Rectal smooth muscle tissue (tissue), 1 donor: Measurements from ENCODE around the gene FER.

ENCODE experiments used
- H3K27ac ChIP-seq: one replicate; pipeline ENCODE4 v1.7.0; 2013; ENCODE audit warnings: low read depth, low read length, inconsistent platforms
- H3K27me3 ChIP-seq: one replicate; pipeline ENCODE4 v1.7.0; 2013; ENCODE audit warnings: low read length; ENCODE audit not compliant: control insufficient read depth, insufficient read depth
- H3K36me3 ChIP-seq: one replicate; pipeline ENCODE4 v1.7.0; 2013; ENCODE audit warnings: low read length; ENCODE audit not compliant: control insufficient read depth, insufficient read depth
- H3K4me1 ChIP-seq: one replicate; pipeline ENCODE4 v1.7.0; 2013; ENCODE audit warnings: low read length; ENCODE audit not compliant: control insufficient read depth, insufficient read depth
- H3K4me3 ChIP-seq: one replicate; pipeline ENCODE4 v1.7.0; 2013; ENCODE audit warnings: low read length
- H3K9ac ChIP-seq: one replicate; pipeline ENCODE4 v1.7.0; 2013; ENCODE audit warnings: low read length

FER gene

DNA sequence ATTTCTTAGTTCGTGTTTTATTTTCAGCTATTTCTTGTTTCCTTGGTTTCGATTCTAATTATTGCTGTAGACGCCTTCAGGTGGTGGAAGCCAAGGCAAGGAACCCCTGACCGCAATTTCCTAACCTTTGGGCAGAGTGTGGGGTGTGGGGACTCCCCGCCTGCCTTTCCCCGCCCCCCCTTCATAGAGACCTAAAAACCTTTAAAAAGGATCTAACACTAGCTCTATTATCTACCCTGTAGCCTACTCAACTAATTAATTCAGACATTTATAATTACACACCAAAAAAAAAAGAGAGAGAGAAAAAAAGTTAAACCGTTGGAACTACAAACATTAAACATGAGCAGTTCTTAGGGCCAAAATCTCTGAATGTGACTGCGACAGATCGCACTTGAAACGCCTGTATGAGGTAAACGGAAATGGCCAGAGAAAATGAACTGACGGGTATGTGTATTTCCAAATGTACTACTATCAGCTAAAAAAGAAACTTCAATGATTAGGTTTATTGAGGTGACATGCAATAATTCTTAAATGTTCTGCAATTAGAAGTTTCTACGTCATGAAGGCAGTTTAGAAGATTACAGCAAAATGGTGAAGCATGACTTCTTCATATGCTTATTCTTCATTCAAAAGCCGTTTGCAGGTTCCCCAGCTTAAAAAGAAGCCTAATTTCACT lies 19.0 kb upstream of the FER start:
- Histone ChIP-seq H3K9ac (peak overlapping the region; percentile 34), H3K27ac (peak overlapping the region; percentile 90), H3K4me1 (peaks cover 3% of the 10 kb centered on the region), H3K36me3 (no peaks in the 10 kb centered on the region), H3K27me3 (no peaks in the 10 kb centered on the region), H3K4me3 (peak overlapping the region; percentile 94)

DNA sequence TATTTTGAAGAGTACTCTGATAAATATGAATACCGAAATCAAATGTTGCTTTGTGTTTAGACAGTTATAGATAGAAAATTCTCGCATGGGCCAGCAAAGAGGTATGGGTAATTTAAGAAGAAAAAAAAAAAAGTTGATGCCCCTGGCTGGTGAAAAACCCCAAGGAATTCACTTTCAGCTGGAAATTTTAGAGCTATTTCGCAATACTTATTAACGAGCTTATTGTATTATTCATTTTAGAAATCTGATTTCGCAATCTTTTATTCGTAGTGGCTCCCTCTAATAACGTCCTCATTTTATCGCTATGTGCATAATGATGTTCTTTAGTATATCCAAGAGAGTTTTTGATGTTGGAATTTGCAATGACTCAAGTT lies 18.5 kb upstream of the FER start:
- Histone ChIP-seq H3K4me3 (no peak overlapping the region), H3K4me1 (peaks cover 3% of the 10 kb centered on the region), H3K27ac (no peak overlapping the region), H3K36me3 (no peaks in the 10 kb centered on the region), H3K27me3 (no peaks in the 10 kb centered on the region), H3K9ac (no peak overlapping the region)

DNA sequence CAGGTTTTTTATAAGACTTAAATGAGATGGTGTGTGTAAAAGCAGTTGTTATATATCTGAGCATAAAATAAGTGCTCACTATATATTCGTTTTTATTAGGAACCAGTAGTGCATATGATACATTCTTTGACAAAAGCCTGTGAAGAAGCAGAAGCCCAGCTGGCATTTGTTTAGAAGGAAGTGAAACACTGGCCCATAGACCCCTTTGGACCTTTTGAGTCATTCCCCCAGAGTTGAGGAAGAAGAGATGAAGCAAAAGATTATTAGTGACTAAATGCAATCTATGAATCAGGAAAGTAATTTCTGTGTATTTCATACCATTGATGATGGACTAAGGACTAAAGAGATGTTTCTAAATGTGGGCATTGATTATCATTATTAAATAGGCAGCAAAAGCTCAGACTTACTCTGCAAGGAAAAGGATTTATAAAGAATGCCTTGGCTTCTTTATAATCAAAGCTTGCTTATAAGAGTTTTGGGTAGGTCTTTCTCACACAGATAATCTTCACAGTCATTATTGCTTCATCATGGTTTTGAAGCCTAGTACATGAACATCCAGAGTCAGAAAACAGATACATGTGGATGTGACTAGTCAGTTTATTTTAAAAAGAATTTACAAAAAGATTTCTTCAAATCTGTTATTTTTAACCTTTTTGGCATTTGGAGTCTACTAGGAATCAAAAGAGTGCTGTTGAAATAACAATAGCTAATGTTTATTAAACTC lies 16.9 kb upstream of the FER start:
- H3K4me1 ChIP-seq, result peaks cover 3% of the 10 kb centered on the region
- no peak overlapping the region for H3K9ac ChIP-seq
- no peaks in the 10 kb centered on the region for H3K27me3 ChIP-seq
- H3K27ac ChIP-seq, result no peak overlapping the region
- no peak overlapping the region for H3K4me3 ChIP-seq
- no peaks in the 10 kb centered on the region for H3K36me3 ChIP-seq

DNA sequence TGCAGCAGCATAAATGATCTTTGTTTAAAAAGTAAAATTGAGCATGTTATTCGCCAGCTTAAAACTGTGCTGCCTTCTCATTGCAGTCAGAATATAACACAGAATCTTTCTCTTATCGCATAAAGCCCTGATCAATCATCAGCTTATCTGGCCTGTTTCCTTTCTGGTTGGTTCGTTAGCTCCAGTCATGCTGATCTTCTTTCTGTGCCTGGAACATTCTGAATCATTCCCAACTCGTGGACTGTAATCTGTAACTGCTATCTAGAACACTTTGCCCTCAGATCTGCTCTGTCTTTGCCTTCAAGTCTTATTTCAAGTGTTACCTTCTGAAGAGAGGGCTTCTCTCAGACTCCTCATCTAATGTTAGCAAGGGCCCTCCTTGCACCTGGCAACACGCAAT lies 11.9 kb upstream of the FER start:
- H3K27ac ChIP-seq, result no peak overlapping the region
- no peaks in the 10 kb centered on the region for H3K27me3 ChIP-seq

DNA sequence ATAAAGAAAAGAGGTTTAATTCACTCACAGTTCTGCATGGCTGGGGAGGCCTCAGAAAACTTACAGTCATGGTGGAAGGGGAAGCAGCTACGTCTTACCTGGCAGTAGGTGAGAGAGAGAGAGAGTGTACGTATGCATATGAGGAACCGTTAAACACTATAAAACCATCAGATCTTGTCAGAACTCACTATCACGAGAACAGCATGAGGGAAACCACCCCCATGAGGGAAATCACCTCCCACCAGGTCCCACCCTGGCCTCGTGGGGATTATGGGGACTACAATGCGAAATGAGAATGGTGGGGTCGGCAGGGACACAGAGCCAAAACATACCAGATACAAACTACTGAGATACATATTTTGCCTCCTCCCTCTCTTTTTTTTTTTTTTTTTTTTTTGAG lies 10.8 kb upstream of the FER start:
- no peak overlapping the region for H3K4me3 ChIP-seq

More for the DNA sequence above, 11.9 kb upstream of the FER start:
- Histone ChIP-seq H3K4me1 (peaks cover 3% of the 10 kb centered on the region), H3K36me3 (no peaks in the 10 kb centered on the region), H3K9ac (no peak overlapping the region), H3K4me3 (no peak overlapping the region)

GRCh38 chr5:108739376-108739775 lies 8.3 kb upstream of the FER start:
- no peaks in the 10 kb centered on the region for H3K27me3 ChIP-seq
- H3K36me3 ChIP-seq, result no peaks in the 10 kb centered on the region
- peaks cover 3% of the 10 kb centered on the region for H3K4me1 ChIP-seq
- H3K27ac ChIP-seq, result no peak overlapping the region
- no peak overlapping the region for H3K4me3 ChIP-seq
- no peak overlapping the region for H3K9ac ChIP-seq

More for the DNA sequence above, 10.8 kb upstream of the FER start:
- Histone ChIP-seq H3K4me1 (peaks cover 3% of the 10 kb centered on the region), H3K27me3 (no peaks in the 10 kb centered on the region), H3K27ac (no peak overlapping the region), H3K9ac (no peak overlapping the region), H3K36me3 (no peaks in the 10 kb centered on the region)

- Histone ChIP-seq H3K9ac (no peak overlapping the region), H3K4me1 (peaks cover 3% of the 10 kb centered on the region), H3K27ac (no peak overlapping the region), H3K36me3 (no peaks in the 10 kb centered on the region), H3K4me3 (no peak overlapping the region), H3K27me3 (no peaks in the 10 kb centered on the region)
Measured at GRCh38 chr5:108739906-108740305, 7.8 kb upstream of the FER start.

- H3K27me3 ChIP-seq, result no peaks in the 10 kb centered on the region
- no peak overlapping the region for H3K27ac ChIP-seq
- no peak overlapping the region for H3K9ac ChIP-seq
Measured at GRCh38 chr5:108743319-108743718, 4.4 kb upstream of the FER start.

DNA sequence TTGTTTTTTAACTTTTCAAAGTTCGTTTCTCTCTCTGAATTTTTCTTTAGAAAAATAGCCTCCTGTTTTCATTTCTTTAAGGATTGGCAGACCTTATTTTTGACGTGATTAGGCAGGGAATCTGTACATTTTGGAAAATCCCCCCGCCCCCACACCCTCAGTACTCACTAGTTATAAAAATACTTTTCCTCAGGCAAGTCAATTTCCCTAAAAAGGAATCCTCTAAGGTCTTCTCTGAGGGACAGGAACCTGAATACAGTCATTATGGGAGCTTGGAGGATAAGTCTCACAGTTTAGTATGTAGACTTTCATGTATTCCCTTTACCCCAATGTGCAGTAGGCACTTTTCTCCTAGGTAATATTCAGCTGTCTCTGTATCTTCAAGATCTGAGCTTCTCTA lies 3.9 kb upstream of the FER start:
- Histone ChIP-seq H3K27ac (no peak overlapping the region), H3K4me3 (no peak overlapping the region), H3K9ac (no peak overlapping the region), H3K27me3 (no peaks in the 10 kb centered on the region), H3K36me3 (no peaks in the 10 kb centered on the region), H3K4me1 (peaks cover 11% of the 10 kb centered on the region)

More at GRCh38 chr5:108743319-108743718, 4.4 kb upstream of the FER start:
- Histone ChIP-seq H3K36me3 (no peaks in the 10 kb centered on the region), H3K4me3 (no peak overlapping the region), H3K4me1 (peaks cover 11% of the 10 kb centered on the region)

- Histone ChIP-seq H3K9ac (no peak overlapping the region), H3K27ac (peak overlapping the region; percentile 98), H3K4me1 (peaks cover 7% of the 10 kb centered on the region), H3K36me3 (no peaks in the 10 kb centered on the region), H3K27me3 (no peaks in the 10 kb centered on the region), H3K4me3 (peak overlapping the region; percentile 81)
Measured at GRCh38 chr5:108747111-108747773, 455 bp upstream of the FER start.

GRCh38 chr5:108748401-108749127 lies 867 bp downstream of the FER start:
- Histone ChIP-seq H3K27ac (peak overlapping the region; percentile 98), H3K36me3 (no peaks in the 10 kb centered on the region), H3K9ac (peak overlapping the region; percentile 98), H3K4me3 (peak overlapping the region; percentile 83), H3K27me3 (no peaks in the 10 kb centered on the region), H3K4me1 (peaks cover 7% of the 10 kb centered on the region)
